Measurements from ENCODE around the gene RFX4.

The RFX4 gene

GRCh38 chr12:106766393-106766826, 183.6 kb downstream of the RFX4 start:
- no peak for DNase-seq (ENCODE audit: low read depth)

GRCh38 chr12:106767206-106767605, 184.4 kb downstream of the RFX4 start:
- no peak for DNase-seq (ENCODE audit: low read depth)

GRCh38 chr12:106767954-106768822, 185.4 kb downstream of the RFX4 start:
- DNase-seq (ENCODE audit: low read depth): no peak

GRCh38 chr12:106769078-106769477, 186.3 kb downstream of the RFX4 start:
- peak; percentile 27 for DNase-seq (ENCODE audit: low read depth)

- DNase-seq (ENCODE audit: low read depth): no peak
These were observed 186.7 kb downstream of the RFX4 start for GRCh38 chr12:106769546-106769945.

GRCh38 chr12:106771425-106771824, 188.6 kb downstream of the RFX4 start:
- no peak for DNase-seq (ENCODE audit: low read depth)

GRCh38 chr12:106773286-106774004, 190.6 kb downstream of the RFX4 start:
- DNase-seq (ENCODE audit: low read depth): no peak

GRCh38 chr12:106774005-106774807, 191.4 kb downstream of the RFX4 start, which contains the start of gene RIC8B:
Gene RIC8B (plus strand): TSS chr12:106774682. CDS start chr12:106774746, 64 bp downstream.
- DNase-seq (ENCODE audit: low read depth): peak; percentile 99

- DNase-seq (ENCODE audit: low read depth): no peak
These were observed 192.2 kb downstream of the RFX4 start for GRCh38 chr12:106774808-106775524.

GRCh38 chr12:106776897-106777296, 194.1 kb downstream of the RFX4 start:
- DNase-seq (ENCODE audit: low read depth): no peak

GRCh38 chr12:106780010-106780631, 197.3 kb downstream of the RFX4 start:
- DNase-seq (ENCODE audit: low read depth): no peak

- no peak for DNase-seq (ENCODE audit: low read depth)
These were observed 199.8 kb downstream of the RFX4 start for GRCh38 chr12:106782619-106783018.

GRCh38 chr12:106783515-106783914, 200.7 kb downstream of the RFX4 start:
- DNase-seq (ENCODE audit: low read depth): no peak

- no peak for DNase-seq (ENCODE audit: low read depth)
These were observed 207.2 kb downstream of the RFX4 start for GRCh38 chr12:106790020-106790419.

- DNase-seq (ENCODE audit: low read depth): no peak
These were observed 208.7 kb downstream of the RFX4 start for GRCh38 chr12:106791531-106791930.

- no peak for DNase-seq (ENCODE audit: low read depth)
These were observed 211.6 kb downstream of the RFX4 start for GRCh38 chr12:106794369-106794768.

GRCh38 chr12:106801167-106801708, 218.4 kb downstream of the RFX4 start:
- no peak for DNase-seq (ENCODE audit: low read depth)

GRCh38 chr12:106801830-106802533, 219.2 kb downstream of the RFX4 start:
- DNase-seq (ENCODE audit: low read depth): no peak

GRCh38 chr12:106804668-106805067, 221.9 kb downstream of the RFX4 start:
- no peak for DNase-seq (ENCODE audit: low read depth)

Measured in stromal cell of bone marrow (primary cell).